NB4 (cell line): ENCODE measurements around the gene BANP.

Source experiments
- DNase-seq: peaks from one replicate; pipeline ENCODE4 v3.0.0; 2010; ENCODE audit warnings: low read depth
- H3K4me3 ChIP-seq: one replicate; pipeline ENCODE4 v1.5.1; 2011; ENCODE audit warnings: mild to moderate bottlenecking, low read depth, low read length, moderate library complexity
- MYC ChIP-seq: IDR thresholded peaks from 2 replicates; pipeline ENCODE4 v1.6.1; 2011; ENCODE audit warnings: low read depth, low read length
- POLR2A ChIP-seq: IDR thresholded peaks from 2 replicates; pipeline ENCODE4 v1.6.1; 2011; ENCODE audit warnings: mild to moderate bottlenecking; ENCODE audit not compliant: insufficient read length; ENCODE audit errors: extremely low read depth
- TF ChIP-seq, protein P1 (sequence below): IDR thresholded peaks from 2 replicates; pipeline ENCODE4 v1.6.1; 2011; ENCODE audit warnings: low read depth, low read length
- TF ChIP-seq, protein P2 (sequence below): IDR thresholded peaks from one replicate; pipeline ENCODE4 v1.5.1; 2012; ENCODE audit warnings: low read depth, low read length

BANP gene

DNA sequence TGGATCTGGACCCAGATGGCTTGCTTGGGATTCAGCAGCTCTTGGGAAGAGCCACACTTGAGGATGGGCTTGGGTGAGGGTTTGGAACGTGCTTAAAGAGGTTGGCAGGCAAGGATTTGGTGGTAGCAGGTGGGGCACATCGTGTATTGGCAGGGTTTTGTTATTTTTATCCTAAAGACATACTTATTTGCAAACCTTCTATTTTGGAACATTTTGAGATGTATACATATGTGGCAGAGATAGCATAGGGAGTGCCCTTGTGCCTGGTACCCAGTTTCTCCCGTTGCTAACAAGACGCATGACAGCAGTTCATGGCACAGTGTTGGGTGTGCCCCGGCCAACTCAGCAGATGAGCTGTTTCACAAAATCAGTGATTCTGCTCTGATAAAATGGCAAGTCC, 9.1 kb downstream of the BANP start:
- no peak for TF ChIP-seq MYC
- no peak for TF ChIP-seq POLR2A
- TF ChIP-seq, protein P1, sequence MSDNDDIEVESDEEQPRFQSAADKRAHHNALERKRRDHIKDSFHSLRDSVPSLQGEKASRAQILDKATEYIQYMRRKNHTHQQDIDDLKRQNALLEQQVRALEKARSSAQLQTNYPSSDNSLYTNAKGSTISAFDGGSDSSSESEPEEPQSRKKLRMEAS, result no peak
- TF ChIP-seq, protein P2, sequence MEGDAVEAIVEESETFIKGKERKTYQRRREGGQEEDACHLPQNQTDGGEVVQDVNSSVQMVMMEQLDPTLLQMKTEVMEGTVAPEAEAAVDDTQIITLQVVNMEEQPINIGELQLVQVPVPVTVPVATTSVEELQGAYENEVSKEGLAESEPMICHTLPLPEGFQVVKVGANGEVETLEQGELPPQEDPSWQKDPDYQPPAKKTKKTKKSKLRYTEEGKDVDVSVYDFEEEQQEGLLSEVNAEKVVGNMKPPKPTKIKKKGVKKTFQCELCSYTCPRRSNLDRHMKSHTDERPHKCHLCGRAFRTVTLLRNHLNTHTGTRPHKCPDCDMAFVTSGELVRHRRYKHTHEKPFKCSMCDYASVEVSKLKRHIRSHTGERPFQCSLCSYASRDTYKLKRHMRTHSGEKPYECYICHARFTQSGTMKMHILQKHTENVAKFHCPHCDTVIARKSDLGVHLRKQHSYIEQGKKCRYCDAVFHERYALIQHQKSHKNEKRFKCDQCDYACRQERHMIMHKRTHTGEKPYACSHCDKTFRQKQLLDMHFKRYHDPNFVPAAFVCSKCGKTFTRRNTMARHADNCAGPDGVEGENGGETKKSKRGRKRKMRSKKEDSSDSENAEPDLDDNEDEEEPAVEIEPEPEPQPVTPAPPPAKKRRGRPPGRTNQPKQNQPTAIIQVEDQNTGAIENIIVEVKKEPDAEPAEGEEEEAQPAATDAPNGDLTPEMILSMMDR, result no peak
- H3K4me3 ChIP-seq, result no peak overlapping the region
- no peak for DNase-seq

DNA sequence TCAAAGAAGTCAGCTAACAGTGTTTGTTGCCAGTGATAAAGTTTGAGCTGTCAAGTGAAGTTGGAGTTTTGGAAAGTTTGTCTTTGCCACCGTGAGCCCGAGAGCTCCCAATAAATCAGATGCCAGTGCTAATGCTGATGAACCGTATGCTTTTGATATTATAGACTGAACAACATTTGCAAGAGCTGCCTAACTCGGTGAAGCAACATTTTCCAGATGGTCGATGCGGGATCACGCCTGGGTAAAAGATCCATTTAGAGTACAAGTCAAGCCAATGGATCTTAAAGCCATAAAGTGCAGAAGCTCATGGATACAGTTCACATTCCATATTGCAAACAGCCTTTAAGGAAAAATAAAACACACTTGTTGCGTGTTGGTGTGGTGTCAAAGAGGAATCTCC, 9.6 kb downstream of the BANP start:
- no peak for TF ChIP-seq MYC
- TF ChIP-seq, protein P1, result no peak
- TF ChIP-seq, protein P2, result no peak
- no peak for TF ChIP-seq POLR2A
- DNase-seq, result no peak
- H3K4me3 ChIP-seq, result no peak overlapping the region

DNA sequence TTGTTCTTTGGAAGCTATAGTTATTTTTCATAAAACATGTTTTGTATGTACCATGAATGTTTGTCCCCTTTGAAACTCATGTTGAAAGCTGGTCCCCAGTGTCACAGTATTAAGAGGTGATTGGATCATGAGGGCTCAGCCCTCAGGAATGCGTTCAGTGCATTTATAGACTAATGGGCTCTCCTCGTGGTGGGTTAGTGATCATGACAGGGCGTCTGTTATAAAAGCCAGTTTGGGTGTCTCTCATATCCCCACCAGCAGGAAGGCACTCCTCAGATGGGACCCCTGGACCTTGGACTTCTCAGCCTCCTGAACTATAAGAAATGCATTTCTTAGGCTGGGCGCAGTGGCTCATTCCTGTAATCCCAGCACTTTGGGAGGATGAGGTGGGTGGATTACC, 10.4 kb downstream of the BANP start:
- no peak overlapping the region for H3K4me3 ChIP-seq
- no peak for TF ChIP-seq POLR2A
- TF ChIP-seq, protein P1, result no peak
- TF ChIP-seq MYC, result no peak
- TF ChIP-seq, protein P2, result no peak

DNA sequence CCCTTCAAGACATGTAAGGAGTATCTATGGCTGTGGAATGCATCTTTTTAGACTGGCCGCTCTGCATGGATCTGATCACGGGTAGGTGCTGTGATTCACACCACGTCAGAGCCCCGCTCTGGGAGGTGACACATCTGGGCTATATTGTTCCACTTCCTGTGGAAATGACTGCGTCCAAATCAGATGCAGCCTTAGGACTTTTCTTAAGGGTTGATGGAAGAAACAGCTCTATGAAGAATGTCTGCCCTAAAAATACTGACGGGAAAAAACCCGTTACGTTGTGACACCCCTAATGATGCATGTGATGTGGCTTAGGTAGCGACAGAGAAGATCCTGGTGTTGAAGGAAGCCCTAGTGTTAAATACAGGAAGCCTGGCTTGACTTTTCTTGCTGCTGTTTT, 12.2 kb downstream of the BANP start:
- TF ChIP-seq POLR2A, result no peak
- TF ChIP-seq MYC, result no peak
- TF ChIP-seq, protein P1, result no peak
- TF ChIP-seq, protein P2, result no peak
- no peak overlapping the region for H3K4me3 ChIP-seq
- no peak for DNase-seq

More for the DNA sequence above, 10.4 kb downstream of the BANP start:
- no peak for DNase-seq

DNA sequence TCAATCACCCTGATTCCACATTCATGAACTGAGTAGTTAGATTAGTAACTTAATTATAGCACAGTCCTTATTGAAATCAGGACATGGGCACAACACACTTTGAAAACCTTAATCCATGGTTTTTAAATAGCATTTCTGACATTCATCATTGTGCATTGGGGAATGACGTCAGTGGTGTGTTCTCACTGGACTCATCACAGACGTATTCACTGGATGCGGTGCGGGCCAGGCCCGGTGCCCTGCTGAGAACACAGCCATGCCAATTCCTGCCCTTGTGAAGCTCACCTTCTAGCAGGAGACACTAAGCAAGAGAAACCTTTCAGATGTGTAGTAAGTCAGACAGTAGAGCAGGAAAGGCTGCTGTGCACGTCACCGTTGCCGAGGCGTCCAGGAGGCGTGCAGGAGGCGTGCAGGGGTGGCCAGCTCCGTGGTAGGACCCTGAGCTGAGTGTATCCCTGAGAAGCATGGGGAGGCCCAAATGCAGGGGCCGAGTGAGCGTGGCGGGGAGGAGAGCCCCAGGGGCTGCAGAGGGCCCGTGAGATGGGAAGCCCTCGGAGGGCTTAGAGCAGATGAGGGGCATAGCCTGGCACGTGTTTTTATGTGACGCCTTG, 12.9 kb downstream of the BANP start:
- H3K4me3 ChIP-seq, result no peak overlapping the region
- TF ChIP-seq, protein P1, result no peak
- no peak for TF ChIP-seq MYC
- TF ChIP-seq, protein P2, result no peak
- TF ChIP-seq POLR2A, result no peak
- no peak for DNase-seq

DNA sequence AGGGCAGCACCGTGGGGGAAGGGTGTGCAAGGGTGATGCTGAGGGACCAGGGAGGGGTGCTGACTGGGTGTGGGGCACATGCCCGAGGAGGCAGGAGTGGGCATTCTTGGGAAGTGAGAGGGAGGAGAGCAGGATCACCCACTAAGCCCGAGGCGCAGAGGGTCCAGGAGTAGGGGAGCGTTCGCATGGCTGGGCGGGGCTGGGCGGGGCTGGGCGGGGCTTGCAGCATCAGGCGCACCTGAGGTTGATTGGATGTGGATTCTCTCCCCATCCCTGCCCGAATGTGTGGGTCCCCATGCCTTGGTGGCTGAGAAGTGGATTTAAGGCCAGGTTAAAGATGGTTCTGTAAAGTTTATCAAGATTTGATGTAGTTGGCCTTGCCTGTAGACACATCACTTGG, 14.2 kb downstream of the BANP start:
- DNase-seq, result no peak
- TF ChIP-seq POLR2A (no peak), MYC (no peak)
- TF ChIP-seq, protein P2, result no peak
- TF ChIP-seq, protein P1, result no peak
- no peak overlapping the region for H3K4me3 ChIP-seq
